T-cell (primary cell): ENCODE data around the gene ST7. TPM values are rescaled to one million over a fixed set of nuclear protein-coding genes. Genes with fewer than 3 reads are reported as not detected.

Experiments used
- ATAC-seq, 4 experiments: fragments of 200-7000 bp in 3 of 4; fragments of 150-1000 bp in 1 of 4; cut with Tn5 transposase; replicated peaks in 1 of 4; 1 replicate in 3 of 4; 2 replicates in 1 of 4; pipeline ENCODE4 v1.10.0; 2021; ENCODE audit warnings: moderate library complexity in 3 of 4, mild to moderate bottlenecking in 2 of 4, moderate number of reproducible peaks in 1 of 4
- CTCF ChIA-PET, 2 donors: fragments of 300-600 bp; sonication (Branson Sonifier 250); formaldehyde crosslinking; loops; one replicate each; lab custom pipeline; 2022; ENCODE audit warnings: antibody characterized with exemption in 2 of 2; lab: Charles Lee
- POLR2A ChIA-PET, 2 donors: fragments of 300-600 bp; sonication (Branson Sonifier 250); formaldehyde crosslinking; loops; one replicate each; lab custom pipeline; 2022; ENCODE audit warnings: antibody characterized with exemption in 2 of 2; lab: Charles Lee
- DNase-seq, 35 experiments: peaks; one replicate each; pipeline versions ENCODE4 v3.0.0 to v3.0.0-alpha.2; 2013 to 2023
- H3K27ac ChIP-seq: one replicate; pipeline ENCODE4 v1.5.1; 2013; ENCODE audit warnings: low read length
- H3K27me3 ChIP-seq, 2 experiments: replicated peaks in 1 of 2; 1 replicate in 1 of 2; 2 replicates in 1 of 2; pipeline versions ENCODE4 v1.6.1 to v1.7.0; 2013; ENCODE audit warnings: low read length in 1 of 2, mixed read lengths in 1 of 2; ENCODE audit not compliant: control insufficient read depth in 2 of 2, insufficient read depth in 2 of 2; ENCODE audit errors: extremely low read depth in 1 of 2
- H3K36me3 ChIP-seq, 2 donors: 1 replicate in 1 of 2; 2 replicates in 1 of 2; pipeline versions ENCODE4 v1.6.1 to v1.7.0; 2013; ENCODE audit warnings: low read length in 1 of 2; ENCODE audit not compliant: control insufficient read depth in 2 of 2, insufficient read depth in 1 of 2; ENCODE audit errors: extremely low read depth in 1 of 2
- H3K4me1 ChIP-seq, 2 experiments: 1 replicate in 1 of 2; 2 replicates in 1 of 2; pipeline versions ENCODE4 v1.6.1 to v1.7.0; 2013; ENCODE audit warnings: low read length in 2 of 2, mixed read lengths in 1 of 2; ENCODE audit not compliant: insufficient read depth in 2 of 2, control insufficient read depth in 1 of 2; ENCODE audit errors: extremely low read depth in 1 of 2
- H3K4me3 ChIP-seq, 2 donors: 1 replicate in 1 of 2; 2 replicates in 1 of 2; pipeline versions ENCODE4 v1.5.1 to v1.7.0; 2013; ENCODE audit warnings: mild to moderate bottlenecking in 2 of 2, low read length in 1 of 2, moderate library complexity in 1 of 2; ENCODE audit not compliant: control insufficient read depth in 1 of 2; ENCODE audit errors: extremely low read depth in 1 of 2
- H3K9me3 ChIP-seq: 2 replicates; pipeline ENCODE4 v1.7.0; 2013
- H3K27ac Mint-ChIP-seq, 2 donors: one replicate each; pipeline ENCODE4 v1.8.0; 2020 to 2021; ENCODE audit warnings: mild to moderate bottlenecking in 2 of 2, mixed read lengths in 2 of 2
- H3K27me3 Mint-ChIP-seq, 2 donors: one replicate each; pipeline ENCODE4 v1.8.0; 2021 to 2022; ENCODE audit warnings: mixed read lengths in 2 of 2
- H3K36me3 Mint-ChIP-seq: one replicate; pipeline ENCODE4 v1.8.0; 2021; ENCODE audit warnings: mixed read lengths
- H3K4me1 Mint-ChIP-seq, 3 donors: one replicate each; pipeline ENCODE4 v1.8.0; 2020 to 2022; ENCODE audit warnings: mixed read lengths in 3 of 3, mild to moderate bottlenecking in 1 of 3
- H3K4me3 Mint-ChIP-seq, 3 donors: one replicate each; pipeline ENCODE4 v1.8.0; 2020 to 2022; ENCODE audit warnings: mild to moderate bottlenecking in 3 of 3, mixed read lengths in 3 of 3, moderate library complexity in 3 of 3
- H3K9me3 Mint-ChIP-seq, 3 donors: one replicate each; pipeline ENCODE4 v1.8.0; 2020 to 2022; ENCODE audit warnings: mixed read lengths in 3 of 3
- WGBS: methylation state at CpG from one replicate; pipeline ENCODE4 v1.1.5; 2013; ENCODE audit warnings: missing lambda C conversion rate; ENCODE audit not compliant: insufficient coverage; 5-methylcytosine and 5-hydroxymethylcytosine counted together
- total RNA-seq, 35 experiments: library from RNA in 6 of 35; stranded (reverse) in 6 of 35; fragments of 120-200 nt in 1 of 35; gene quantifications; one replicate each; pipeline versions ENCODE4 v1.2.1 to v1.2.4 and lab custom pipeline; 2013 to 2026

ST7 gene
- total RNA-seq, 5 donors from 2014 or later (not counting 1 experiment from before 2014, with no cell fraction given): 3.3 to 6.1 (median 4.4) TPM

- Histone ChIP-seq H3K9me3 (no peaks in the 10 kb centered on the region), H3K27ac (no peak overlapping the region), H3K4me3 (peak overlapping the region; percentile 49 to 98), H3K4me1 (peaks cover 0 to 9% of the 10 kb centered on the region in 2 experiments), H3K27me3 (no peaks in the 10 kb centered on the region), H3K36me3 (no peaks in the 10 kb centered on the region)
- DNase-seq (peak in 8 of 35 experiments; percentile 2 to 39 (median 6)), ATAC-seq (peak in 2 of 4 experiments; percentile 5 to 17)
- Mint-ChIP-seq H3K27me3 (no peaks in the 10 kb centered on the region), H3K27ac (peak overlapping the region; percentile 88 to 93), H3K4me3 (peak overlapping the region; percentile 85 to 94 (median 93)), H3K4me1 (peaks cover 18 to 29% (median 22%) of the 10 kb centered on the region in 3 donors), H3K9me3 (no peaks in the 10 kb centered on the region), H3K36me3 (no peaks in the 10 kb centered on the region)
- CTCF ChIA-PET: interaction anchor here (0.6 to 1.6 kb wide), 4 partner anchors 15 to 173 kb away, joined by 3 to 5 read pairs (median 3); no protein-coding TSS in a partner anchor
- POLR2A ChIA-PET: no interaction called here
- WGBS: under 1% methylated on average over 50 of the region's 63 CpGs
Measured at GRCh38 chr7:116953906-116954838, 871 bp downstream of the ST7 start.

- H3K27me3 Mint-ChIP-seq: no peaks in the 10 kb centered on the region
- DNase-seq (no peak), ATAC-seq (no peak)
- Histone ChIP-seq H3K27me3 (no peaks in the 10 kb centered on the region), H3K9me3 (no peaks in the 10 kb centered on the region), H3K4me1 (peaks cover 0 to 9% of the 10 kb centered on the region in 2 experiments), H3K36me3 (no peaks in the 10 kb centered on the region), H3K4me3 (no peak overlapping the region), H3K27ac (no peak overlapping the region)
- H3K27ac Mint-ChIP-seq: peak overlapping the region; percentile 24 to 75
- H3K4me1 Mint-ChIP-seq: peaks cover 18 to 29% (median 22%) of the 10 kb centered on the region in 3 donors
- H3K36me3 Mint-ChIP-seq: no peaks in the 10 kb centered on the region
- H3K9me3 Mint-ChIP-seq: no peaks in the 10 kb centered on the region
- ChIA-PET POLR2A (no interaction called here), CTCF (no interaction called here)
- H3K4me3 Mint-ChIP-seq: peak overlapping the region; percentile 85 to 94 (median 93)
Measured at GRCh38 chr7:116955340-116955739, 2.0 kb downstream of the ST7 start.

GRCh38 chr7:116955801-116956476 lies 2.6 kb downstream of the ST7 start:
- DNase-seq (no peak), ATAC-seq (no peak)
- Histone ChIP-seq H3K36me3 (no peaks in the 10 kb centered on the region), H3K27me3 (no peaks in the 10 kb centered on the region), H3K9me3 (no peaks in the 10 kb centered on the region), H3K4me1 (peaks cover 0 to 9% of the 10 kb centered on the region in 2 experiments), H3K4me3 (no peak overlapping the region), H3K27ac (no peak overlapping the region)
- Mint-ChIP-seq H3K27ac (peak overlapping the region; percentile 0 to 75), H3K4me3 (no peak overlapping the region), H3K36me3 (no peaks in the 10 kb centered on the region), H3K27me3 (no peaks in the 10 kb centered on the region), H3K9me3 (no peaks in the 10 kb centered on the region), H3K4me1 (peaks cover 18 to 29% (median 22%) of the 10 kb centered on the region in 3 donors)
- ChIA-PET CTCF (interaction anchor here (0.6 to 1.3 kb wide), 3 partner anchors 8 to 178 kb away, joined by 3 read pairs; no protein-coding TSS in a partner anchor), POLR2A (no interaction called here)
- 34% methylated on average over 3 of the region's 4 CpGs for WGBS

- H3K9me3 Mint-ChIP-seq: no peaks in the 10 kb centered on the region
- H3K36me3 Mint-ChIP-seq: no peaks in the 10 kb centered on the region
- no peak overlapping the region for H3K4me3 Mint-ChIP-seq
- H3K36me3 ChIP-seq: no peaks in the 10 kb centered on the region
- DNase-seq (no peak), ATAC-seq (no peak)
- H3K27ac Mint-ChIP-seq: peak overlapping the region in 1 of 2 donors; percentile 75
- POLR2A ChIA-PET: interaction anchor here in 1 of 2 donors (0.6 kb wide), 1 partner anchor 46 kb away, joined by 7 read pairs; no protein-coding TSS in a partner anchor
- no peak overlapping the region for H3K27ac ChIP-seq
- no peaks in the 10 kb centered on the region for H3K27me3 ChIP-seq
- H3K4me1 Mint-ChIP-seq: peaks cover 18 to 29% (median 22%) of the 10 kb centered on the region in 3 donors
- peaks cover 0 to 9% of the 10 kb centered on the region in 2 experiments for H3K4me1 ChIP-seq
- no peaks in the 10 kb centered on the region for H3K27me3 Mint-ChIP-seq
- WGBS: no CpG with 5 or more reads among the region's 2 CpGs
- H3K4me3 ChIP-seq: no peak overlapping the region
- H3K9me3 ChIP-seq: no peaks in the 10 kb centered on the region
- CTCF ChIA-PET: interaction anchor here (0.6 to 1.3 kb wide), 5 partner anchors 9 to 867 kb away, joined by 3 to 6 read pairs (median 3); no protein-coding TSS in a partner anchor
Measured at GRCh38 chr7:116956477-116956804, 3.1 kb downstream of the ST7 start.

- Mint-ChIP-seq H3K36me3 (no peaks in the 10 kb centered on the region), H3K27me3 (no peaks in the 10 kb centered on the region), H3K9me3 (peaks cover 0 to 3% (median 0%) of the 10 kb centered on the region in 3 donors), H3K4me1 (peaks cover 26 to 34% (median 27%) of the 10 kb centered on the region in 3 donors), H3K4me3 (no peak overlapping the region), H3K27ac (no peak overlapping the region)
- CTCF ChIA-PET: interaction anchor here (0.7 to 1.6 kb wide), 5 partner anchors 27 to 732 kb away, joined by 4 to 7 read pairs (median 5); no protein-coding TSS in a partner anchor
- H3K9me3 ChIP-seq: no peaks in the 10 kb centered on the region
- no peaks in the 10 kb centered on the region for H3K36me3 ChIP-seq
- peaks cover 0 to 6% of the 10 kb centered on the region in 2 experiments for H3K4me1 ChIP-seq
- no peaks in the 10 kb centered on the region for H3K27me3 ChIP-seq
- no peak overlapping the region for H3K4me3 ChIP-seq
- 100% methylated on average over 1 of the region's 2 CpGs for WGBS
- ATAC-seq (no peak), DNase-seq (no peak)
- POLR2A ChIA-PET: no interaction called here
- H3K27ac ChIP-seq: no peak overlapping the region
Measured at GRCh38 chr7:116957874-116958273, 4.6 kb downstream of the ST7 start.
